Central memory CD4-positive, alpha-beta T cell (primary cell): ENCODE data around the gene IPMK.

Experiments
- DNase-seq: peaks from one replicate; pipeline ENCODE4 v3.0.0; 2022
- total RNA-seq, 3 experiments: gene quantifications; one replicate each; lab custom pipeline; 2026; lab: John Stamatoyannopoulos, UW

IPMK gene
- 17.4 to 32.3 (median 27.4) reads per million in 3 experiments for total RNA-seq

DNA sequence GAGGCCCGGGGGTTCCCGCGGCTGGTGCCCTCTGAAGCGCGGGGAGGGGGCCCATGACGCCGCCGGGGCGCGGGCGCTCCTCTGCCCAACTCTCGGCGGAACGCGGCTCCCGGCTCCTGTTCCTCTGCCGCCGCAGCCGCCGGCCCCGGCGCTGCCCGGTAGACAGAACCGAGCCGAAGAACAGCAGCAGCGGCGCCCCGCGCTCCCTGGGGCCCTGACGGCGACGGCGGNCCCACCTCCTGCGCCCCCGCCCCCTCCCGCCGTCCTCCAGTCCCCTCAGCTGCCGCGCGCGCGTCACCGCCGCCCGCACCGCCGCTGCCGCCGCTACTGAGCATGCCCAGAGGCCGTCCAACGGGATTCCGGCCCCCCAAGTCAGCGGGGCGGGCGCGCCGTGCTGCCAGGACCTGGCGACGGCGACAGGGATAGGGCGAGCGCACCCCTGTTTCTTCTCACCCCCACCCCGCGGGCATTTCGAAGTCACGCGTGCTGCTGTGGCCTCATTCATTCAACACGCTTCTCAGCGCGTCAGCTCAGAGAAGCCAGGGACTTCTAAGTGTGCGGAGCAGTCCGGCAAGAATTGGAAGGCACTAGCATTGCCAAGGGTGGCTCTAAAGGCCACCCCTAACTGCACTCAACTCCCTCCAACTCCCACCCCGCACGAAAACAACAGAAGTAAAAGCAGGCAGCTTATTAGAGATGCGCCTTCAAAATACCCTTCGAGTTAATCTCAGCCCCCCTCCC lies at the start of gene IPMK:
Gene IPMK (minus strand): TSS at position 182 of the 741 bp plus-strand sequence. CDS start 283 bp downstream, outside the sequence.
- DNase-seq: peak; percentile 95

- no peak for DNase-seq
Measured at GRCh38 chr10:58316874-58317273, 49.2 kb upstream of the IPMK start.

- DNase-seq: no peak
Measured at GRCh38 chr10:58311026-58311425, 43.3 kb upstream of the IPMK start.

GRCh38 chr10:58307676-58308075 lies 40.0 kb upstream of the IPMK start:
- no peak for DNase-seq

DNA sequence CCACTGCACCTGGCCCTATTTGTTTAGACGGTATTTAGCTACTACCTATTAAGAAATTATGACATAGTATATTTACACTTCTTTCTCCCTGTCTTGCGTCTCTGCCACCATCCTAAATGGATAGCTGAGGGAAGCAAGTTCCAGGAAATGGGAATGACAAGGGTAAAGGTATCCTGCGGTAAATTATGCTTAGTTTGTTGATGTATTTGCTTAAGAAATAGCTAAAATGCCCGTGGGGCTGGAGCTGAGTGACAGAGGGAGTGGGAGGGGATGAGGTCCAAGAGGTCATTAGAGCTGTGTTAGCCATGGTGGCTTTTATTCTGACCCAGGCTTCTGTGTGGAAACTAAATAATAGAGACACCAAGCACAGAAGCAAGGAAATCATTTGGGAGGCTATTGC lies 38.1 kb upstream of the IPMK start:
- no peak for DNase-seq

DNA sequence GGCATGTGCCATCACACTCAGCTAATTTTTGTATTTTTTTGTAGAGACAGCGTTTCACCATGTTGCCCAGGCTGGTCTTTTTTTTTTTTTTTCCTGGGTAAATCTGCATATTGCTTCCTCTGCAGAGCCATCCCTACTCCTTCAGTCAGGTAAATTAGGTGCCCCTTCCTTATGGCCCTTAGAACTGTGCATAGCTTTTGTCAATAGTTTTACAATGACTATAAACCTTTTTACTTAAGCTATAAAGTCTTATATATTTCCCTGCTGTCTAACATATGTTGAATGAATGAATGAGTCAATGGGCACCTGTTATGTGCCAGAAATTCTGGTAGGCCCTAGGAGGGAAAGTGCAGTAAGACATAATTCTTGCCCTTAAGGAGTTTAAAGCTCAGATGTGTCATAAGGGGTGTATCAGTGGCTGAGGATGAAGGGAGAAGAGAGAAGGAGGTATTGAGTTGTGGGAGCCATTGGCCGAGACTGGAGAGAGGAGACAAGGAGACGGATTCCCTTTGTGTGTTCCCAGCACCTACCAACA lies 36.5 kb upstream of the IPMK start:
- DNase-seq: no peak

GRCh38 chr10:58302254-58302653 lies 34.6 kb upstream of the IPMK start:
- DNase-seq: no peak

DNA sequence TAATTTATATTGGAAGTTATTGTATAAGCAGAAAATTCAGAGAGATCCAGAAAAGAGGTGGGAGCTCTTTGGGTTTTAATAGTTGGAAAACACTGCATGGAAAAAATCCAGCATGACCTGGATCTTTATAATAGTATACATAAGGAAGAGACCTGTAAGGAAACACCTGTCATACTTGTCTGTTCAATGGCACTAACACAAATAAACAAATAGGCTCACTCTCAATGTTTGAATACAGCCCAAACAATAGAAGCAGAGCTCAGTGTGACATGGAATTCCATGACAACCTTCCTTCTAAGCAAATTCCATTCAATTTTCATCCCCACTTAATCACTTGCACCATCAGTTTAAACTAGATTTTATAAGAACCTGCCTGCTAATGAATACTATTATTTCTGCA lies 33.0 kb upstream of the IPMK start:
- no peak for DNase-seq

- peak; percentile 35 for DNase-seq
Measured at GRCh38 chr10:58299580-58299979, 31.9 kb upstream of the IPMK start.

- DNase-seq: no peak
Measured at GRCh38 chr10:58293989-58294388, 26.3 kb upstream of the IPMK start.

- DNase-seq: peak; percentile 34
Measured at GRCh38 chr10:58291538-58292174, 24.0 kb upstream of the IPMK start.

DNA sequence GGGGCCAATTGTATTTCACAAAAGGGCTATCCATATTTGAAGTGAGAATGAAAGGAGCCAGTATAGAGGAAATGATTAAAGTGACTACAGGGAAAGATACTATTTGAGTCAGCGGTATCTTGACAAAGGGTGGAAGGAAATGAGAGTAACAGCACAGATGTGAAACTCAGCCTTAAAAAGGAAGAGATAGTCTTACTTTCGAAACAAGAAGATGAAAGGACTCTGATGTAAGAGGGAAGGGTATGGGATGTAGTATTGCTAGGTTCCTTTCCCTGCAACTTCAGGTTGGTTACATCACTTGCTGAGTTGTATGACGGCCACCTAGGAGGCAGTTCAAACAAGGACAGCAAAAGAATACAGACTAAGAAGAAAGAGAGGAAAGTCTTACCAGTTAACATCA lies 14.9 kb upstream of the IPMK start:
- DNase-seq: peak; percentile 40

GRCh38 chr10:58281092-58281752 lies 13.5 kb upstream of the IPMK start:
- DNase-seq: no peak

- DNase-seq: no peak
Measured at GRCh38 chr10:58280477-58280876, 12.8 kb upstream of the IPMK start.

- DNase-seq: no peak
Measured at GRCh38 chr10:58278962-58279307, 11.2 kb upstream of the IPMK start.

DNA sequence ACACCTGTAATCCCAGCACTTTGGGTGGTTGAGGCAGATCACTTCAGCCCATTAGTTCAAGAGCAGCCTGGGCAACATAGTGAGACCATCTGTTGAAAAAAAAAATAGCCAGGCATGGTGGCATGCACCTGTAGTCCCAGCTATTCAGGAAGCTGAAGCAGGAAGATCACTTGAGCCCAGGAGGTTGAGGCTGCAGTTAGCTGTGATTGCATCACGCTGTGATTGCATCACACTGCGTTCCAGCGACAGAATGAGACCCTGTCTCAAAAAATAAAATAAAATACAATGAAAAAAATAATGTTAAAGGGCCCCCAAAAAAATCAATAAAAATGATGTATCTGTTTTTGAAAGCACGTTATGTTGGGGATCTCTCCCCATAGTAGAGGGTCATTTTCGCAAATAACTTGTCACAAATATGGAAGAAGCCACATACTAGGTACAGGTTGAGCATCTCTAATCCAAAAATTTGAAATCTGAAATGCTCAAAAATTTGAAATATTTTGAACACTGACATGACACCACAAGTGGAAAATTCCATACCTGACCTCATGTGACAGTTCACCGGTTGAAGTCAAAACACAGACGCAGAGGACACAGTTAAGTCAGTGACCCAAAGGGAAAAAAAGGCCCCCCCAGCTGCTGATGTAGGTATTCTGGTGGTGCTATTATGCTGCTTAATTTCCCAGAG lies 10.7 kb upstream of the IPMK start:
- DNase-seq: no peak

DNA sequence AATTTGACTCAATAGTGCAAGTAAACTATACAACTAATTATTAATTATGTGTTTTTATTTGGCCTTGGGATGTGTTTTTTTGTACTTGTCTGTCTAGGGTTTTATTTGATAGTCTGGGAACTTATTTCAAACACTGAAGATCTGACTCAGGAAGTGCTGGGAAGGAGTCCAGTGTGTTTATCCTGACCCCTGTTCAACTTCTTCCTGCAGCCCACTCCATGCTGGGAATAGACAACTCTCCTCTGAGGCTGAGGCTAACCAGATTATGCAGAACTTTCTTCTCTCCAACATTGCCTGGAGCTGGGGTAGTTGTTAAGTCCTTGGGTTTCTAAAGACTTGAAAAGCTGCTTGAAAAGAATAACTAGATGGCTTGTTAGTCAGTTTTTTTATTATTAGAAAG lies 8.2 kb upstream of the IPMK start:
- no peak for DNase-seq

GRCh38 chr10:58275261-58275660 lies 7.6 kb upstream of the IPMK start:
- no peak for DNase-seq

GRCh38 chr10:58269782-58270290 lies 2.1 kb upstream of the IPMK start:
- no peak for DNase-seq

DNA sequence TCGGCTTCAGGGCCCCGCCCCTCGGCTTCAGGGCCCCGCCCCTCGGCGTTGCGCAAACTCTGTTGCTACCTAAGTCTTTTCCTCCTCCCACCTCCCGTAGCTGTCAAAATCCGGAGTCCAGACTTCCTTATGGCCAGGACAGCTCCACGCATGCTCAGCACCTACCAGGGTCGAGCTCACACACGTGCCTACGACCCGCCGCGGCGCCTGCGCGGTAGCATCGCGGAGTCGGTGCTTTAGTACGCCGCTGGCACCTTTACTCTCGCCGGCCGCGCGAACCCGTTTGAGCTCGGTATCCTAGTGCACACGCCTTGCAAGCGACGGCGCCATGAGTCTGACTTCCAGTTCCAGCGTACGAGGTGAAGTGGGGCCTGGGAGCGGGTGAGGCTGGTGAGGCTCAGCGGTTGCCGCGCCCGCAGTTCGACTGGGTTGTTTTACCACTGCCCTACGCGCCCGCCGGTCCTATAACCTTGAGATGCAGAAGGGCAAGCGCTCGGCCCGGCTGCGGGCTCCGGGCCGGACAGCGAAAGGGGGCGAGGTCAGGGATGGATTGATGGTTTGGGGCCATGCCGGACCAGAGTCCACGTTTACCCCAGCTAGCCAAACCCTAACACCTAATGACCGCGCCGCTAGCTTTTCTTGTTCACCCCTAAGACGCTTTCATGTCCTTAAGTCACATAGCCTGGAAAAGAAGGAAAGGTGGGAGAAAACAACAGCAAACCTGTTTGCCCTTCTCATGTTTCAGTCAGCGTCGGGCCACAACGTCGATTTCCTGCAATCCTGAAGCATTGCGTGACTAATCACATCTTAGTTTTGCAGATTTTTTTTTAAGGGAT lies 1.5 kb upstream of the IPMK start, which contains the start of gene CISD1:
Gene CISD1 (plus strand): TSS at position 217 of the 836 bp plus-strand sequence. CDS start 112 bp downstream, at position 329.
- DNase-seq: peak; percentile 97

DNA sequence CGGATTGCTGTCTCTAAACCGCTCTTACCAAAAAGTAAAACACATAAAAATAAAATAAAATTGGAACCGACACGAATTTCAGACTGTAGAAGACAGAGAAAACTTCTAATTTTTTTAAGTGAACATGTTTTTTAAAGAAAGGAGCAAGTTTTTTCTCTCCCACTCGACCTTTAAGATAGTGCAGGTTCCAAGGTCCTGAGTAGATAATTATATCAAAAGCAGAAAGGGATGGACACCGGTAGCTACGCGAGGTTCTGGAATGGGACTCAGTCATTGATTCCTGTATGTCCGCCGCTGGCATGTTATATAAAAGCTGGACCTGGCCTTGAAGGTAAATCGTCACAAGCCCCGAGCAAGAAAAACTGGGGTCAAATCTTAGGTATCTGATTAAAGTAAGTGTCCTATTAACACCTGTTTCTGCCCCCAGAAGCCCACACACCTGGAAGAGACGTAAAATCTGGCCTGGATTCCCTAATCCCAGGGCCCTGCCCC lies 806 bp upstream of the IPMK start:
- DNase-seq: no peak
